Trophoblast cell (in vitro differentiated cells and primary cell): Measurements from ENCODE around the gene MCOLN2.

Source experiments
- DNase-seq, 2 donors: peaks; one replicate each; pipeline ENCODE4 v3.0.0-alpha.2; 2016
- H2AFZ ChIP-seq: 2 replicates; pipeline ENCODE4 v1.6.1; 2013; ENCODE audit warnings: low read length, moderate library complexity, mild to moderate bottlenecking; ENCODE audit not compliant: insufficient read depth, poor library complexity
- H2AK5ac ChIP-seq: 2 replicates; pipeline ENCODE4 v1.6.1; 2013; ENCODE audit warnings: mild to moderate bottlenecking, low read length
- H2BK120ac ChIP-seq: 2 replicates; pipeline ENCODE4 v1.6.1; 2013; ENCODE audit warnings: low read length, mild to moderate bottlenecking, moderate library complexity; ENCODE audit not compliant: insufficient read depth, poor library complexity
- H2BK12ac ChIP-seq: 2 replicates; pipeline ENCODE4 v1.6.1; 2013; ENCODE audit warnings: mild to moderate bottlenecking, low read length, moderate library complexity
- H2BK5ac ChIP-seq: 2 replicates; pipeline ENCODE4 v1.6.1; 2013; ENCODE audit warnings: low read length, low read depth, moderate library complexity, mild to moderate bottlenecking; ENCODE audit not compliant: poor library complexity
- H3K14ac ChIP-seq: 2 replicates; pipeline ENCODE4 v1.6.1; 2013; ENCODE audit warnings: mild to moderate bottlenecking, low read length
- H3K18ac ChIP-seq: 2 replicates; pipeline ENCODE4 v1.6.1; 2013; ENCODE audit warnings: mild to moderate bottlenecking, low read length
- H3K23ac ChIP-seq: 2 replicates; pipeline ENCODE4 v1.6.1; 2013; ENCODE audit warnings: low read length
- H3K27ac ChIP-seq: 2 replicates; pipeline ENCODE4 v1.5.1; 2013; ENCODE audit warnings: low read depth, mild to moderate bottlenecking, inconsistent platforms, low read length, moderate library complexity
- H3K27me3 ChIP-seq: 2 replicates; pipeline ENCODE4 v1.6.1; 2013; ENCODE audit warnings: inconsistent platforms, mild to moderate bottlenecking, low read length, moderate library complexity; ENCODE audit not compliant: insufficient read depth
- H3K36me3 ChIP-seq, 2 experiments: 1 replicate in 1 of 2; 2 replicates in 1 of 2; pipeline ENCODE4 v1.6.1; 2013; ENCODE audit warnings: low read length in 2 of 2, mild to moderate bottlenecking in 2 of 2, moderate library complexity in 1 of 2; ENCODE audit not compliant: insufficient read depth in 2 of 2, control insufficient read depth in 1 of 2
- H3K4ac ChIP-seq: 2 replicates; pipeline ENCODE4 v1.6.1; 2013; ENCODE audit warnings: low read depth, mild to moderate bottlenecking, low read length, moderate library complexity
- H3K4me1 ChIP-seq, 2 experiments: 1 replicate in 1 of 2; 2 replicates in 1 of 2; pipeline ENCODE4 v1.6.1; 2013; ENCODE audit warnings: low read length in 2 of 2, mild to moderate bottlenecking in 2 of 2, moderate library complexity in 1 of 2; ENCODE audit not compliant: insufficient read depth in 2 of 2, control insufficient read depth in 1 of 2
- H3K4me2 ChIP-seq: 2 replicates; pipeline ENCODE4 v1.6.1; 2013; ENCODE audit warnings: inconsistent platforms, mild to moderate bottlenecking, low read length, moderate library complexity
- H3K4me3 ChIP-seq: 2 replicates; pipeline ENCODE4 v1.5.1; 2013; ENCODE audit warnings: mild to moderate bottlenecking, low read depth, low read length, inconsistent platforms
- H3K79me1 ChIP-seq: one replicate; pipeline ENCODE4 v1.6.1; 2013; ENCODE audit warnings: low read length
- H3K79me2 ChIP-seq: 2 replicates; pipeline ENCODE4 v1.6.1; 2013; ENCODE audit warnings: low read length, mild to moderate bottlenecking; ENCODE audit not compliant: control insufficient read depth, insufficient read depth, poor library complexity
- H3K9ac ChIP-seq: 2 replicates; pipeline ENCODE4 v1.6.1; 2013; ENCODE audit warnings: mild to moderate bottlenecking, low read length
- H3K9me3 ChIP-seq: 2 replicates; pipeline ENCODE4 v1.6.1; 2013; ENCODE audit warnings: low read depth, mild to moderate bottlenecking, control low read depth, inconsistent platforms, low read length; ENCODE audit not compliant: insufficient read depth
- H4K12ac ChIP-seq: 2 replicates; pipeline ENCODE4 v1.6.1; 2013; ENCODE audit warnings: low read depth, mild to moderate bottlenecking, low read length, moderate library complexity
- H4K8ac ChIP-seq: 2 replicates; pipeline ENCODE4 v1.6.1; 2013; ENCODE audit warnings: low read depth, mild to moderate bottlenecking, low read length, moderate library complexity
- H4K91ac ChIP-seq: one replicate; pipeline ENCODE4 v1.6.1; 2013; ENCODE audit warnings: low read depth, mild to moderate bottlenecking, low read length, moderate library complexity
- WGBS: extraction: QIAGEN DNeasy Blood & Tissue Kit; methylation state at CpG from one replicate; pipeline ENCODE4 v1.1.7; 2013; ENCODE audit warnings: missing lambda C conversion rate; ENCODE audit not compliant: insufficient read length, insufficient coverage; ENCODE audit errors: extremely low coverage; 5-methylcytosine and 5-hydroxymethylcytosine counted together

The MCOLN2 gene

DNA sequence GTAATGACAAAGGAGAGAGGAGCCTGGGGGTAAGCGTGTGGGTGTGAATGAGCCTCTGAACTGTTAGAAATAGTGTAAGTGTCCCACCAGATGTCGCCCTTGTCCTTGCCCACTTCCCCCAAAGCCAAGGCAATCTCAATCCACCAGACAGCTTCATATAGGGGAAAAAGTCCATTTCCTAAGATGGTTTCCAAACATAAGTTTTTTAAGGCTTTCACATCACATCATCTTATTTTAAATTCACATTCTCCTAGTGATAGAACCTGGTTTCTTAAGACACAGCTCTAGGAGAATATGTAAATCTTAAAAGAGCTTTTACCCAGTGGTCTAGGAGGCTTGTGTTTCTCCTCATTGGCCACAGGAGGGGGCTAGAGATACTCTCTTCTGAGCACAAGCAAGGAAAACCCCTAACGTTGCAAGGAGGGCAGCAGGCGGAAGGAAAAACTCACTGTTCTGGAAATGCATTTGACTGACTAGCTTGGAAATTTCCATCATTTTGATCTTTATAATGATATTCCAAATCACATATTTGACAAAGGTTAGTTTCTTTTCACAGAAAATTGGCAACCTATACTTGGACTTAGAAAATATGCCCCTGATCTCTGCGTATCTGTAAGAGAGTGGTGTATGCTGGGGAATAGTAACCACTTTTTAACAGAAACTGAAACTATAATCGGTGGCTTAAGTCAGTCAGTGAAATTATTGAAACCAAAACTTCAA is 52.0 kb downstream of the MCOLN2 start:
- H2AK5ac ChIP-seq: no peak overlapping the region
- H3K4me2 ChIP-seq: no peak overlapping the region
- no peaks in the 10 kb centered on the region for H3K79me2 ChIP-seq
- H3K23ac ChIP-seq: no peak overlapping the region
- no peaks in the 10 kb centered on the region for H3K9me3 ChIP-seq
- no peak overlapping the region for H3K14ac ChIP-seq
- H3K27ac ChIP-seq: no peak overlapping the region
- no peaks in the 10 kb centered on the region for H3K36me3 ChIP-seq
- no peak overlapping the region for H4K8ac ChIP-seq
- WGBS: no CpG with 5 or more reads among the region's 6 CpGs
- H3K4me1 ChIP-seq: peaks cover 8 to 9% of the 10 kb centered on the region in 2 experiments
- H3K79me1 ChIP-seq: no peaks in the 10 kb centered on the region
- H2AFZ ChIP-seq: no peak overlapping the region
- no peak overlapping the region for H3K4me3 ChIP-seq
- no peak overlapping the region for H3K18ac ChIP-seq
- no peak overlapping the region for H2BK12ac ChIP-seq
- no peak overlapping the region for H3K4ac ChIP-seq
- H4K12ac ChIP-seq: no peak overlapping the region
- DNase-seq: peak; percentile 71 to 98
- no peak overlapping the region for H2BK5ac ChIP-seq
- H3K9ac ChIP-seq: no peak overlapping the region
- H4K91ac ChIP-seq: no peak overlapping the region
- H3K27me3 ChIP-seq: no peaks in the 10 kb centered on the region
- no peak overlapping the region for H2BK120ac ChIP-seq

GRCh38 chr1:84941843-84942242 is 55.1 kb downstream of the MCOLN2 start:
- no peak overlapping the region for H2AFZ ChIP-seq
- no peak overlapping the region for H3K14ac ChIP-seq
- no CpG with 5 or more reads among the region's 1 CpG for WGBS
- no peak overlapping the region for H4K91ac ChIP-seq
- no peak overlapping the region for H2BK12ac ChIP-seq
- H3K79me2 ChIP-seq: no peaks in the 10 kb centered on the region
- H3K4me3 ChIP-seq: no peak overlapping the region
- H4K12ac ChIP-seq: no peak overlapping the region
- H3K36me3 ChIP-seq: no peaks in the 10 kb centered on the region
- H4K8ac ChIP-seq: no peak overlapping the region
- no peak overlapping the region for H2BK5ac ChIP-seq
- no peak overlapping the region for H3K4ac ChIP-seq
- no peak overlapping the region for H3K23ac ChIP-seq
- H2BK120ac ChIP-seq: no peak overlapping the region
- no peak for DNase-seq
- no peak overlapping the region for H3K4me2 ChIP-seq
- no peak overlapping the region for H3K27ac ChIP-seq
- H3K9me3 ChIP-seq: no peaks in the 10 kb centered on the region
- H3K27me3 ChIP-seq: no peaks in the 10 kb centered on the region
- no peaks in the 10 kb centered on the region for H3K79me1 ChIP-seq
- no peak overlapping the region for H3K9ac ChIP-seq
- no peak overlapping the region for H2AK5ac ChIP-seq
- no peak overlapping the region for H3K18ac ChIP-seq
- peaks cover 0 to 2% of the 10 kb centered on the region in 2 experiments for H3K4me1 ChIP-seq

DNA sequence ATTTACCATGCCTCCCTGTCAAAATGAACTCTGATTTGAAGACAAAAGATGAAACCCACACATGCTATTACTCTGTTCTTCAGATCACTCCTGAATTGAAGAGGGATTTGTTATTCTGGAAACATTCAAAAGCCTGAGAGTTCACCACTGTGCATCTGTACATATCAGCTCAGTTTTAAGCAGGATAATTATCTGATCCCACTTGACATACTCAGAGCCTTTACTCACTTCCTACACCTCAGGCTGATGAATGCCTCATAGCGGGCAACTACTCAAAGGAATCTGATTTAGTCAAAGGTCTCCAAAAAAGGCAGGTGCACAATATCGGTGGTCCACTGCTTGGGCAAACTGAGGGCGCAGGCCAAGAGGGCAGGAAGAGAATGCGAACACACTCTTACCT is 56.4 kb downstream of the MCOLN2 start:
- Histone ChIP-seq H2AFZ (no peak overlapping the region), H2BK12ac (no peak overlapping the region), H3K14ac (no peak overlapping the region), H2BK120ac (no peak overlapping the region), H3K27me3 (no peaks in the 10 kb centered on the region), H3K4me2 (no peak overlapping the region), H3K79me1 (no peaks in the 10 kb centered on the region), H3K36me3 (no peaks in the 10 kb centered on the region), H3K23ac (no peak overlapping the region), H3K18ac (no peak overlapping the region), H4K12ac (no peak overlapping the region), H2AK5ac (no peak overlapping the region), H3K4me1 (no peaks in the 10 kb centered on the region), H3K9ac (no peak overlapping the region), H3K9me3 (no peaks in the 10 kb centered on the region), H4K91ac (no peak overlapping the region), H3K79me2 (no peaks in the 10 kb centered on the region), H3K27ac (no peak overlapping the region), H3K4ac (no peak overlapping the region), H2BK5ac (no peak overlapping the region), H4K8ac (no peak overlapping the region), H3K4me3 (no peak overlapping the region)
- peak in 1 of 2 donors; percentile 69 for DNase-seq
- WGBS: no CpG with 5 or more reads among the region's 4 CpGs

- no peaks in the 10 kb centered on the region for H3K79me1 ChIP-seq
- no peaks in the 10 kb centered on the region for H3K36me3 ChIP-seq
- no peaks in the 10 kb centered on the region for H3K9me3 ChIP-seq
- no peak overlapping the region for H2AFZ ChIP-seq
- H4K91ac ChIP-seq: no peak overlapping the region
- WGBS: no CpG with 5 or more reads among the region's 11 CpGs
- no peak overlapping the region for H4K8ac ChIP-seq
- H2BK5ac ChIP-seq: no peak overlapping the region
- no peak overlapping the region for H3K4ac ChIP-seq
- H3K27ac ChIP-seq: no peak overlapping the region
- H3K18ac ChIP-seq: no peak overlapping the region
- H3K79me2 ChIP-seq: no peaks in the 10 kb centered on the region
- no peak overlapping the region for H3K4me2 ChIP-seq
- no peak overlapping the region for H3K23ac ChIP-seq
- no peak overlapping the region for H2BK120ac ChIP-seq
- DNase-seq: peak in 1 of 2 donors; percentile 56
- H3K4me1 ChIP-seq: no peaks in the 10 kb centered on the region
- H2AK5ac ChIP-seq: no peak overlapping the region
- no peaks in the 10 kb centered on the region for H3K27me3 ChIP-seq
- no peak overlapping the region for H2BK12ac ChIP-seq
- no peak overlapping the region for H4K12ac ChIP-seq
- no peak overlapping the region for H3K9ac ChIP-seq
- no peak overlapping the region for H3K4me3 ChIP-seq
- no peak overlapping the region for H3K14ac ChIP-seq
Measured at GRCh38 chr1:84939761-84940160, 57.2 kb downstream of the MCOLN2 start.
